Memory B cell (primary cell): Measurements from ENCODE around the gene ACTL6B.

ENCODE experiments used
- ATAC-seq: fragments of 150-1000 bp; cut with Tn5 transposase; 2 replicates; pipeline ENCODE4 v1.10.0; 2021; ENCODE audit warnings: low read depth, mild to moderate bottlenecking, moderate library complexity
- DNase-seq, 2 donors: peaks; one replicate each; pipeline ENCODE4 v3.0.0; 2022; ENCODE audit warnings: low spot score in 2 of 2
- H3K27ac Mint-ChIP-seq: one replicate; pipeline ENCODE4 v1.8.0; 2022; ENCODE audit warnings: mild to moderate bottlenecking, moderate library complexity, mixed read lengths
- H3K27me3 Mint-ChIP-seq: one replicate; pipeline ENCODE4 v1.8.0; 2022; ENCODE audit warnings: mixed read lengths
- H3K36me3 Mint-ChIP-seq: one replicate; pipeline ENCODE4 v1.8.0; 2022; ENCODE audit warnings: mild to moderate bottlenecking, mixed read lengths
- H3K4me1 Mint-ChIP-seq: one replicate; pipeline ENCODE4 v1.8.0; 2022; ENCODE audit warnings: mixed read lengths
- H3K4me3 Mint-ChIP-seq: one replicate; pipeline ENCODE4 v1.8.0; 2022; ENCODE audit warnings: mild to moderate bottlenecking, moderate library complexity, mixed read lengths
- H3K9me3 Mint-ChIP-seq: one replicate; pipeline ENCODE4 v1.8.0; 2022; ENCODE audit warnings: mixed read lengths

The ACTL6B gene

GRCh38 chr7:100632951-100633717, 23.1 kb downstream of the ACTL6B start:
- ATAC-seq (peak; percentile 64), DNase-seq (peak; percentile 44 to 53)
- no peaks in the 10 kb centered on the region for H3K9me3 Mint-ChIP-seq
- H3K27ac Mint-ChIP-seq, result no peak overlapping the region
- H3K36me3 Mint-ChIP-seq, result no peaks in the 10 kb centered on the region
- peaks cover 12% of the 10 kb centered on the region for H3K4me1 Mint-ChIP-seq
- H3K4me3 Mint-ChIP-seq, result peak overlapping the region; percentile 90
- H3K27me3 Mint-ChIP-seq, result peaks cover 1% of the 10 kb centered on the region

- Mint-ChIP-seq H3K4me1 (peaks cover 22% of the 10 kb centered on the region), H3K9me3 (no peaks in the 10 kb centered on the region), H3K27me3 (peaks cover 1% of the 10 kb centered on the region), H3K4me3 (no peak overlapping the region), H3K27ac (no peak overlapping the region), H3K36me3 (no peaks in the 10 kb centered on the region)
- ATAC-seq (no peak), DNase-seq (no peak)
Observed at GRCh38 chr7:100630066-100630465, 26.2 kb downstream of the ACTL6B start.

GRCh38 chr7:100629117-100629716, 27.0 kb downstream of the ACTL6B start:
- H3K36me3 Mint-ChIP-seq, result no peaks in the 10 kb centered on the region
- H3K4me1 Mint-ChIP-seq, result peaks cover 22% of the 10 kb centered on the region
- ATAC-seq (no peak), DNase-seq (no peak)
- no peak overlapping the region for H3K4me3 Mint-ChIP-seq
- H3K27ac Mint-ChIP-seq, result no peak overlapping the region
- H3K27me3 Mint-ChIP-seq, result peaks cover 1% of the 10 kb centered on the region
- no peaks in the 10 kb centered on the region for H3K9me3 Mint-ChIP-seq

- Mint-ChIP-seq H3K36me3 (no peaks in the 10 kb centered on the region), H3K4me3 (no peak overlapping the region), H3K4me1 (peaks cover 13% of the 10 kb centered on the region), H3K27ac (no peak overlapping the region), H3K27me3 (no peaks in the 10 kb centered on the region), H3K9me3 (no peaks in the 10 kb centered on the region)
- DNase-seq, result no peak
- ATAC-seq, result no peak
Observed at GRCh38 chr7:100627238-100627549, 29.1 kb downstream of the ACTL6B start.

GRCh38 chr7:100626530-100627237, 29.6 kb downstream of the ACTL6B start:
- Mint-ChIP-seq H3K27me3 (no peaks in the 10 kb centered on the region), H3K36me3 (peaks cover 1% of the 10 kb centered on the region), H3K9me3 (no peaks in the 10 kb centered on the region), H3K4me1 (peaks cover 13% of the 10 kb centered on the region), H3K4me3 (peak overlapping the region; percentile 84), H3K27ac (peak overlapping the region; percentile 73)
- ATAC-seq (peak; percentile 98), DNase-seq (peak; percentile 43 to 49)

- Mint-ChIP-seq H3K4me3 (peak overlapping the region; percentile 84), H3K27ac (no peak overlapping the region), H3K27me3 (no peaks in the 10 kb centered on the region), H3K9me3 (no peaks in the 10 kb centered on the region), H3K4me1 (peaks cover 13% of the 10 kb centered on the region), H3K36me3 (peaks cover 2% of the 10 kb centered on the region)
- ATAC-seq, result no peak
- no peak for DNase-seq
Observed at GRCh38 chr7:100626055-100626454, 30.2 kb downstream of the ACTL6B start.

GRCh38 chr7:100623951-100624824, 32.1 kb downstream of the ACTL6B start:
- DNase-seq (no peak), ATAC-seq (no peak)
- Mint-ChIP-seq H3K27ac (no peak overlapping the region), H3K9me3 (no peaks in the 10 kb centered on the region), H3K4me3 (no peak overlapping the region), H3K27me3 (no peaks in the 10 kb centered on the region), H3K36me3 (peaks cover 2% of the 10 kb centered on the region), H3K4me1 (peaks cover 10% of the 10 kb centered on the region)

- no peaks in the 10 kb centered on the region for H3K9me3 Mint-ChIP-seq
- ATAC-seq (no peak), DNase-seq (no peak)
- H3K4me3 Mint-ChIP-seq, result no peak overlapping the region
- peaks cover 10% of the 10 kb centered on the region for H3K4me1 Mint-ChIP-seq
- H3K27ac Mint-ChIP-seq, result no peak overlapping the region
- H3K36me3 Mint-ChIP-seq, result peaks cover 2% of the 10 kb centered on the region
- no peaks in the 10 kb centered on the region for H3K27me3 Mint-ChIP-seq
Observed at GRCh38 chr7:100621554-100621953, 34.7 kb downstream of the ACTL6B start.

GRCh38 chr7:100620804-100621203, 35.4 kb downstream of the ACTL6B start:
- no peak for ATAC-seq
- Mint-ChIP-seq H3K27ac (no peak overlapping the region), H3K9me3 (no peaks in the 10 kb centered on the region), H3K27me3 (no peaks in the 10 kb centered on the region), H3K4me3 (no peak overlapping the region), H3K36me3 (peaks cover 2% of the 10 kb centered on the region), H3K4me1 (peaks cover 5% of the 10 kb centered on the region)
- no peak for DNase-seq

- H3K27ac Mint-ChIP-seq, result no peak overlapping the region
- H3K9me3 Mint-ChIP-seq, result no peaks in the 10 kb centered on the region
- H3K36me3 Mint-ChIP-seq, result peaks cover 2% of the 10 kb centered on the region
- H3K27me3 Mint-ChIP-seq, result no peaks in the 10 kb centered on the region
- H3K4me3 Mint-ChIP-seq, result no peak overlapping the region
- no peak for ATAC-seq
- H3K4me1 Mint-ChIP-seq, result peaks cover under 1% of the 10 kb centered on the region
- no peak for DNase-seq
Observed at GRCh38 chr7:100620239-100620638, 36.0 kb downstream of the ACTL6B start.

- Mint-ChIP-seq H3K36me3 (no peaks in the 10 kb centered on the region), H3K27ac (no peak overlapping the region), H3K9me3 (no peaks in the 10 kb centered on the region), H3K4me1 (peaks cover 3% of the 10 kb centered on the region), H3K4me3 (no peak overlapping the region), H3K27me3 (no peaks in the 10 kb centered on the region)
- no peak for ATAC-seq
- DNase-seq, result no peak
Observed at GRCh38 chr7:100614308-100614861, 41.9 kb downstream of the ACTL6B start.

GRCh38 chr7:100613412-100614175, 42.7 kb downstream of the ACTL6B start:
- no peaks in the 10 kb centered on the region for H3K9me3 Mint-ChIP-seq
- H3K4me1 Mint-ChIP-seq, result peaks cover 3% of the 10 kb centered on the region
- ATAC-seq (no peak), DNase-seq (no peak)
- H3K4me3 Mint-ChIP-seq, result peak overlapping the region; percentile 77
- no peaks in the 10 kb centered on the region for H3K36me3 Mint-ChIP-seq
- no peaks in the 10 kb centered on the region for H3K27me3 Mint-ChIP-seq
- no peak overlapping the region for H3K27ac Mint-ChIP-seq
